Measurements from ENCODE around the gene CSMD2.
A peak's percentile ranks its signal among the peaks of the same experiment; 100 is the strongest.

CSMD2 gene

DNA sequence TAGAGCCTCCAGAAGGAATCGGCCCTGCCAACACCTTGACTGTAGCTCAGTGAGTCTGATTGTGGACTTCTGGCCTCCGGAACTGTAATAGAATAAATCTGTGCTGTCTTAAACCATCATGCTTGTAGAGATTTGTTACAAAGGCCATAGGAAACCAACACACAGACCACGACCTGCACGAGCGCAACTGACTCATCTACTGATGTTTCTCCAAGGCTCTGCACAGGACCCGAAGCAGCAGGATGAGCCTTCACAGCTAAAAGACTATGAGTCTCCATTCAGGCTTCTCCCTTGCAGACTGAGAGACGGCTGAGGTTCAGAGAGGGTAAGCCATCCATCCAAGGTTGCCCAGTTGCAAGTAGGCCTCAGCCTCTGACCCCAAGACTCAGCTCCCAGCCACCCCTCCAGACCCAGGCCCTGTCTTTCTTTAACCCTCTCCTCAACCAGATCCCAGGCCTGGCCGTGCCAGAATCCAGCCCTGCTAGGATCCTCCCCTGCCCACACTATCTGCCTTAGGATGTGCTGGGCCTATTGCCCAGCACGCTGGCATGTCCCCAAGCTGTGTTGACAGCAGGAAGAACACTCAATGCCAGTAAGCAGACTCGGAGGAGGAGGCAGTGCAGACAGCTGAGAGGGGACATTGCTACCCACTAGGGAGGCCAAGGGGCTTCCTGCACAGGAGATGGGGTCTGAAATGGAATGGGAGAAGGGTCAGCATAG lies 192.2 kb downstream of the CSMD2 start:
- Histone ChIP-seq H3K9me3 (ENCODE audit: insufficient read depth, low read length) (no peaks in the 10 kb centered on the region), H3K36me3 (ENCODE audit: insufficient read depth, insufficient read length, low read length) (no peaks in the 10 kb centered on the region), H3K27me3 (ENCODE audit: insufficient read depth, insufficient read length) (no peaks in the 10 kb centered on the region), H3K9ac (ENCODE audit: insufficient read length, low read depth) (no peak overlapping the region), H3K4me1 (ENCODE audit: insufficient read depth, insufficient read length) (peaks cover 18% of the 10 kb centered on the region), H3K4me3 (ENCODE audit: insufficient read length, low read depth) (no peak overlapping the region)
- no peak for DNase-seq (ENCODE audit: low read depth, low spot score)
- TF ChIP-seq ZNF274 (IDR thresholded peaks at IDR 0.05; ENCODE audit: low read depth, low read length) (no peak), YY1 (IDR thresholded peaks at IDR 0.05; ENCODE audit: insufficient read depth, insufficient read length) (no peak), SUZ12 (IDR thresholded peaks at IDR 0.05; ENCODE audit: extremely low read depth, insufficient read depth, insufficient read length) (no peak)

DNA sequence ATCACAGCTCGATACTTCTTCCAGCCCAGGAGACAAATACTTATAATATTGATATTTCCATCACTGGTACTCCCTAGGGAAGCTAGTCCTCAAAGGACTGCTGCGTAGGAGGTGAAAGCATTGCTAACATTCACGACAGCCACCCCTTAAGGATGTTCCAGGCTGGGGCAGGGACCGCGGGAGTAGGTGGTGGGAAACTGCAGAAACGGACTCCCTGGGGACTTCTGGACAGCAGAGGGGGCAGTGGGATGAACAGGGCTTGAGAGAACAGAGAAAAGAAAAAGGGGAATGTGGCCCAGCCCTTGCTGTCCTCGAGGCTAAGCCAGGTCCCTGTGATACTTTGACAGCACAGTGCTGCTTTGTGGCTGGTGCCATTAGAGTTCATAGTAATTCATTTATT lies 193.1 kb downstream of the CSMD2 start:
- no peaks in the 10 kb centered on the region for H3K36me3 ChIP-seq (ENCODE audit: insufficient read depth, insufficient read length, low read length)
- H3K27me3 ChIP-seq (ENCODE audit: insufficient read depth, insufficient read length) = no peaks in the 10 kb centered on the region
- H3K4me3 ChIP-seq (ENCODE audit: insufficient read length, low read depth) = no peak overlapping the region
- no peak for DNase-seq (ENCODE audit: low read depth, low spot score)
- peaks cover 18% of the 10 kb centered on the region for H3K4me1 ChIP-seq (ENCODE audit: insufficient read depth, insufficient read length)
- no peaks in the 10 kb centered on the region for H3K9me3 ChIP-seq (ENCODE audit: insufficient read depth, low read length)
- TF ChIP-seq ZNF274 (IDR thresholded peaks at IDR 0.05; ENCODE audit: low read depth, low read length) (no peak), SUZ12 (IDR thresholded peaks at IDR 0.05; ENCODE audit: extremely low read depth, insufficient read depth, insufficient read length) (no peak), YY1 (IDR thresholded peaks at IDR 0.05; ENCODE audit: insufficient read depth, insufficient read length) (no peak)
- no peak overlapping the region for H3K9ac ChIP-seq (ENCODE audit: insufficient read length, low read depth)

DNA sequence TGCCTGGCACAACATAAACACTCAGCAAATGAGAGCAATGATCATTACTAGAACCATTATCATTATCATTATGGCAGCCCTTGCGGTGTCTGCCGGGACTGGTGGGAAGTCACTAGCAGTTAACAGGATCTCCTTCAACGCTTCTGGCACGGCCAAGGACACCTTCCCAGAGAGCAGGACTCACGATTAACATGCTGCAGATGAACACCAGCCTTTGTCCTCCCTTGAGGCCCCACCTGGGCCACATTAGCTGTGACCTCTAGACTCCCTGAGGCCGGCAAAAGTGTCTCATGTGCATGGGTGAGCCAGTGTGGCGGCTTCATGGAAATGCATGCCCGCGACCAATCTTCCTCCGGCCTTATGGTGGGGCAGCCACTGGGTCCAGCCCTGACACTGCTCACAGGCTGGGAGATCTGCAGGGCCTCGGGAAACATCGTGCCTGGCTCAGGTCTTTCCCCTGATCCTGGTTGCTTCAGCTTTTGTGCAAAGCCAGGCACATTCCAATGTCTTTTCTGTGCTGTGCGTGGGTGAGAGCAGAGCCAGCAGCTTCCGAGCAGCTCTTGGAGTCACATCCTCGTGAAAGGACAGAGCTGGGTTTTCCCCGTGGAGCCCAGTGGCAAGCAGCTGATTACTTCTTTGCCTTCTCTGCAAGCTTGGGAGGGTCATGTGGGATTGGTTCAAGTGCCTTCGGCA lies 193.9 kb downstream of the CSMD2 start:
- Histone ChIP-seq H3K4me1 (ENCODE audit: insufficient read depth, insufficient read length) (peaks cover 18% of the 10 kb centered on the region), H3K9me3 (ENCODE audit: insufficient read depth, low read length) (no peaks in the 10 kb centered on the region), H3K36me3 (ENCODE audit: insufficient read depth, insufficient read length, low read length) (no peaks in the 10 kb centered on the region), H3K9ac (ENCODE audit: insufficient read length, low read depth) (peak overlapping the region; percentile 21), H3K4me3 (ENCODE audit: insufficient read length, low read depth) (no peak overlapping the region), H3K27me3 (ENCODE audit: insufficient read depth, insufficient read length) (no peaks in the 10 kb centered on the region)
- no peak for DNase-seq (ENCODE audit: low read depth, low spot score)
- no peak for TF ChIP-seq SUZ12 (IDR thresholded peaks at IDR 0.05; ENCODE audit: extremely low read depth, insufficient read depth, insufficient read length)
- no peak for TF ChIP-seq ZNF274 (IDR thresholded peaks at IDR 0.05; ENCODE audit: low read depth, low read length)

DNA sequence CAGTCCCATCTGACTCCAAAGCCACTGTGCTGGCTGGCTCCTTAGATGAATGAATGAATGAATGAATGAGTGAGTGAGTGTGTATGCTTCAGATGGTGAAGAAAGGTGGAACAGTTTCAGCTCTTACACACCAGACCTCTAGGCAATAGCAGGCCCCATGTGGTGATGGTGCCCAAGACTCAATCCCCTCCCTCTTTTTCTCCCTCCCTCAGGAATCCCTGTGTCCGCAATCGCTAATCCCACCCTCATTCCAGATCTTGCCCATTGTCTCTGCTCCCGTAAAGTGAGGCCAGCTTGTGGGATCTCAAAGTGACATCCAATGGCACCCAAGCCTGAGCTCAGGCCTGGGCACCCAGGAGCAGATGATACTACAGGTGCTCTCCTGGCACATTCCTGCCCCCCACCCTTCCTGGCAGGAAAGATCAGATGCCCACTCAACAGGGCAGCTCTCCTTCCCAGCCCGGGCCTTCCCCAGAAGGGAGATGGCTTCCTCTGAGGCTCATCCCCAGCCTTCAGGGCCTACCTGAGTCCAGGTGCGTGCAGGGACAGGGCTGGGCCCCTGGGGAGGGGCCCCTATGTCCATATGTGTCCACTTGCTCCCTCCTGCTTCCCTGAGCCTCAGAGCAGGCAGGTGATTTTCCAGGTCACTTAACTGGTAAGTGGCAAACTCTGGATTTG lies 194.7 kb downstream of the CSMD2 start:
- no peak for TF ChIP-seq ZNF274 (IDR thresholded peaks at IDR 0.05; ENCODE audit: low read depth, low read length)
- no peak for TF ChIP-seq YY1 (IDR thresholded peaks at IDR 0.05; ENCODE audit: insufficient read depth, insufficient read length)
- no peak for TF ChIP-seq SUZ12 (IDR thresholded peaks at IDR 0.05; ENCODE audit: extremely low read depth, insufficient read depth, insufficient read length)
- Histone ChIP-seq H3K9ac (ENCODE audit: insufficient read length, low read depth) (no peak overlapping the region), H3K27me3 (ENCODE audit: insufficient read depth, insufficient read length) (no peaks in the 10 kb centered on the region), H3K4me3 (ENCODE audit: insufficient read length, low read depth) (no peak overlapping the region), H3K9me3 (ENCODE audit: insufficient read depth, low read length) (no peaks in the 10 kb centered on the region), H3K36me3 (ENCODE audit: insufficient read depth, insufficient read length, low read length) (no peaks in the 10 kb centered on the region), H3K4me1 (ENCODE audit: insufficient read depth, insufficient read length) (peaks cover 18% of the 10 kb centered on the region)
- peak; percentile 72 for DNase-seq (ENCODE audit: low read depth, low spot score)

DNA sequence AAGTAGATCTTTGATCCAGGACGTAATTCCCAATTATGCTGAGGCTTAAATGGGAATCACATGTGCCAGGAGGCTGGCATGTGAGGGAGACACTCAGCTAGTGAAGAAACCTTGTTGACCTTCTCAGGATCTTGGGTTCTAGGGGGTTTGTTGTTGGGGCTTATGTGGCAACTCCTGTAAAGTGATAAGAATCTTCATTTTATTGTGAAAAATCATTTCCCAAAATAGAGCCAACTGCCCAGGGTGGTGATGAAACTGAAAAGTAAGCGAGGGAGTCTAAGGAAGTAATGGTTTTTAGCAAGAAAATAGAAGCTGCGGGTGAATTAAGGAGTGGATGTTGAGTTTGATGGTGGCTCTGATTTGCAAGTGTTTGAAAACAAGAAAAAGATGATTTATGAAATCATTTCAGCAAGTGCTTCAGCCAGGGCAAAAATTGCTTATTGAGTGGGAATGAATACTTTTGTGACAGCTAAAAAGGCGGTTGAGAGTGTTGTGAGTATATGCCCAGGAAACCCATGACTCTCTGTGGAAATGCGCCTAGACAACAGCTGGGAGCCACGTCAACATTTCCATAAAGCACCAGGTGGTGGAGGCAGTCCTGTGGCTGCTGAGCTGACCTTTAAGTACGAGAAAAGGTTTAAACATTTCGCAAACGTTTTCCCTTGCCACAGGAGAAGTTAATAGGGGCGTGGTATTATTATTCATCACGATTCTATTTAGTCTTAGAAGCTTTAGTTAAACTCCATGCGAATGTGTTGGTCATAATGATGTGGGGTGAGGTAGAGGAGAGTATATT lies 198.5 kb downstream of the CSMD2 start:
- H3K36me3 ChIP-seq (ENCODE audit: insufficient read depth, insufficient read length, low read length) = no peaks in the 10 kb centered on the region
- H3K9ac ChIP-seq (ENCODE audit: insufficient read length, low read depth) = no peak overlapping the region
- no peak overlapping the region for H3K4me3 ChIP-seq (ENCODE audit: insufficient read length, low read depth)
- DNase-seq (ENCODE audit: low read depth, low spot score) = no peak
- H3K4me1 ChIP-seq (ENCODE audit: insufficient read depth, insufficient read length) = peaks cover 13% of the 10 kb centered on the region
- TF ChIP-seq SUZ12 (IDR thresholded peaks at IDR 0.05; ENCODE audit: extremely low read depth, insufficient read depth, insufficient read length) = no peak
- TF ChIP-seq ZNF274 (IDR thresholded peaks at IDR 0.05; ENCODE audit: low read depth, low read length) = no peak
- no peak for TF ChIP-seq YY1 (IDR thresholded peaks at IDR 0.05; ENCODE audit: insufficient read depth, insufficient read length)
- no peaks in the 10 kb centered on the region for H3K9me3 ChIP-seq (ENCODE audit: insufficient read depth, low read length)
- H3K27me3 ChIP-seq (ENCODE audit: insufficient read depth, insufficient read length) = no peaks in the 10 kb centered on the region

DNA sequence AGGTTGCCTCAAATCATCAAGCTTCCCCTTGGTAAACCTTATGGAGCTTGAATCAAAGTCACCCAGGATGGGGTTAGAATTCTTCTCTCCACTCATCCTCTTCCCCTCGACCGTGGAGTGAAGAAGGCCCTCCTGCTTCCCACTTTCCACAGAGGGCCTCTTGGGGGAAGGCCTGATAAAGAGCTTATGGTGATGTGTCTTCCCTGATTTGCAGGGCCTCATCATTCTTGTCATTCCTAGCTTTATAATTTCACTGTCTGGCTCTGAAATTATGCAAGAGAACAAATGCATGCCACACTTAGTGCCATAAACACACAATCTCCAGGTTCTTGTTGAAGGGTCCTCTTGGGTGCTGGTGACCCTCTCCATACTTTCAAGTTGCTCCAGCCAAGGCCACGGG lies 199.9 kb downstream of the CSMD2 start:
- Histone ChIP-seq H3K4me3 (ENCODE audit: insufficient read length, low read depth) (no peak overlapping the region), H3K36me3 (ENCODE audit: insufficient read depth, insufficient read length, low read length) (no peaks in the 10 kb centered on the region), H3K4me1 (ENCODE audit: insufficient read depth, insufficient read length) (no peaks in the 10 kb centered on the region), H3K27me3 (ENCODE audit: insufficient read depth, insufficient read length) (no peaks in the 10 kb centered on the region), H3K9me3 (ENCODE audit: insufficient read depth, low read length) (no peaks in the 10 kb centered on the region), H3K9ac (ENCODE audit: insufficient read length, low read depth) (no peak overlapping the region)
- TF ChIP-seq YY1 (IDR thresholded peaks at IDR 0.05; ENCODE audit: insufficient read depth, insufficient read length) (no peak), SUZ12 (IDR thresholded peaks at IDR 0.05; ENCODE audit: extremely low read depth, insufficient read depth, insufficient read length) (no peak), ZNF274 (IDR thresholded peaks at IDR 0.05; ENCODE audit: low read depth, low read length) (no peak)
- no peak for DNase-seq (ENCODE audit: low read depth, low spot score)

Measured in NT2/D1 (cell line).